ES-I3 (cell line): Measurements from ENCODE around the gene CABP7.

Experiments
- H3K36me3 ChIP-seq: 2 replicates; pipeline ENCODE4 v1.6.1; 2013; ENCODE audit warnings: mild to moderate bottlenecking, low read length, control low read depth, moderate library complexity; ENCODE audit not compliant: insufficient read depth
- H3K4me1 ChIP-seq: 2 replicates; pipeline ENCODE4 v1.6.1; 2013; ENCODE audit warnings: mild to moderate bottlenecking, control low read depth, low read length; ENCODE audit not compliant: insufficient read depth
- H3K9ac ChIP-seq: 2 replicates; pipeline ENCODE4 v1.6.1; 2013; ENCODE audit warnings: low read depth, mild to moderate bottlenecking, low read length, moderate library complexity
- H3K9me3 ChIP-seq: 2 replicates; pipeline ENCODE4 v1.6.1; 2013; ENCODE audit warnings: mild to moderate bottlenecking, low read length, moderate library complexity; ENCODE audit not compliant: control insufficient read depth, insufficient read depth

Gene CABP7

GRCh38 chr22:29719899-29720645 is at the start of gene CABP7:
Gene CABP7 (plus strand): TSS chr22:29720003. CDS start chr22:29720425, 422 bp downstream.
- no peaks in the 10 kb centered on the region for H3K9me3 ChIP-seq
- H3K9ac ChIP-seq, result peak within 1 kb of the TSS; percentile 28; the same call in 1 of the 2 replicates
- H3K36me3 ChIP-seq, result no peaks in the 10 kb centered on the region
- H3K4me1 ChIP-seq, result no peaks in the 10 kb centered on the region

- Histone ChIP-seq H3K9ac (no peak overlapping the region), H3K36me3 (peaks cover 8% of the 10 kb centered on the region), H3K4me1 (no peaks in the 10 kb centered on the region), H3K9me3 (no peaks in the 10 kb centered on the region)
These were observed 49.2 kb upstream of the CABP7 start for GRCh38 chr22:29670626-29671025.

DNA sequence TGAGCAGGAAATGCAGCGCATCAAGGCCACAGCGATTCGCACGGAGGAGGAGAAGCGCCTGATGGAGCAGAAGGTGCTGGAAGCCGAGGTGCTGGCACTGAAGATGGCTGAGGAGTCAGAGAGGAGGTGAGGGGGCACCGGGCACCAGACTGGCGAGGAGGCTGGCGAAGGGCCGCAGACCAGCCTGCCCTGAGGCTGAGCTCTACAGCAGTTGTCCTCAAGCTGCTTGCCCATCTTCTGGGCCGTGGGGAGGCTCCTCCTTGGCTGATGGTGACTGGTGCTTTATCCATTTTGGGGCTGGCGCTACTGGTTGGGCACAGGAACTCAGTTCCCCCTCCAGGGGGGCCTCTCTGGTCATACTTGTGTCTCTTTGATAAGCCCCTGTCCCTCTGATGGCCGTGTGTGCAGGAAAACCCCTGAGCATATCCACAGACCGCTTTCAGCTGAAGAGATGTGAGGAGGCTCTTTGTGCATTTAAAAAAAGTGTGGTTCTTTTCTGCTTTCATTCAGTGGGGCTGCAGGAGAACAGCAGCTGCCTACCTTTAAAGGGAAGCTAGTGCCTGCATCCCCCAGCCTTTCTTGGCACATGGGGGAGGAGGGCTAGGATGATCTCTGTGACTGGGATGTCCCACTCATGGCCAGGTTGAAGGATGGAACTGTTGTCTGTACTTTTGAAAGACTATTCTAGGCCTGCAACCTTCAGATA is 46.3 kb upstream of the CABP7 start:
- Histone ChIP-seq H3K9ac (no peak overlapping the region), H3K36me3 (peaks cover 4% of the 10 kb centered on the region), H3K4me1 (no peaks in the 10 kb centered on the region), H3K9me3 (no peaks in the 10 kb centered on the region)

GRCh38 chr22:29674121-29674520 is 45.7 kb upstream of the CABP7 start:
- Histone ChIP-seq H3K4me1 (no peaks in the 10 kb centered on the region), H3K9ac (no peak overlapping the region), H3K36me3 (peaks cover 3% of the 10 kb centered on the region), H3K9me3 (no peaks in the 10 kb centered on the region)

DNA sequence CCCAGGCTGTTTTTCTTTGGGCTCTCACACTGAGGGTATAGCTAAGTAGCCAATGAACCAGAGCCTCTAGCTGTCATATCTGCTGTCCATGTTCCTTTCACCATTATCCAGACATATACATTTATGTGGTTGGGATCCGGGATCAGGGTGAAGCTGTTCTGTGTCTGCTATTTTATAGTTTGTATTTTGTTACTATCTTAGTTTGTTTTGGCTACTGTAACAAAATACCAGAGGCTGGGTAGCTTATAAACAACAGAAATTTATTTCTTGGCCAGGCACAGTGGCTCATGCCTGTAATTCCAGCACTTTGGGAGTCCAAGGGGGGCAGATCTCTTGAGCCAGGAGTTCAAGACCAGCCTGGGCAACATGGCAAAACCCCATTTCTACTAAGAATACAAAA is 40.5 kb upstream of the CABP7 start:
- H3K4me1 ChIP-seq, result no peaks in the 10 kb centered on the region
- no peak overlapping the region for H3K9ac ChIP-seq
- H3K36me3 ChIP-seq, result peaks cover 12% of the 10 kb centered on the region
- no peaks in the 10 kb centered on the region for H3K9me3 ChIP-seq

GRCh38 chr22:29683536-29683935 is 36.3 kb upstream of the CABP7 start:
- 0 out of 2 replicates have a peak, but pooled peaks cover 2% of the 10 kb centered on the region for H3K4me1 ChIP-seq
- H3K9me3 ChIP-seq, result no peaks in the 10 kb centered on the region
- peaks cover 12% of the 10 kb centered on the region for H3K36me3 ChIP-seq
- no peak overlapping the region for H3K9ac ChIP-seq

- H3K4me1 ChIP-seq, result peaks cover 5% of the 10 kb centered on the region
- no peaks in the 10 kb centered on the region for H3K9me3 ChIP-seq
- H3K9ac ChIP-seq, result no peak overlapping the region
- peaks cover 12% of the 10 kb centered on the region for H3K36me3 ChIP-seq
These were observed 35.6 kb upstream of the CABP7 start for GRCh38 chr22:29684244-29684643.

DNA sequence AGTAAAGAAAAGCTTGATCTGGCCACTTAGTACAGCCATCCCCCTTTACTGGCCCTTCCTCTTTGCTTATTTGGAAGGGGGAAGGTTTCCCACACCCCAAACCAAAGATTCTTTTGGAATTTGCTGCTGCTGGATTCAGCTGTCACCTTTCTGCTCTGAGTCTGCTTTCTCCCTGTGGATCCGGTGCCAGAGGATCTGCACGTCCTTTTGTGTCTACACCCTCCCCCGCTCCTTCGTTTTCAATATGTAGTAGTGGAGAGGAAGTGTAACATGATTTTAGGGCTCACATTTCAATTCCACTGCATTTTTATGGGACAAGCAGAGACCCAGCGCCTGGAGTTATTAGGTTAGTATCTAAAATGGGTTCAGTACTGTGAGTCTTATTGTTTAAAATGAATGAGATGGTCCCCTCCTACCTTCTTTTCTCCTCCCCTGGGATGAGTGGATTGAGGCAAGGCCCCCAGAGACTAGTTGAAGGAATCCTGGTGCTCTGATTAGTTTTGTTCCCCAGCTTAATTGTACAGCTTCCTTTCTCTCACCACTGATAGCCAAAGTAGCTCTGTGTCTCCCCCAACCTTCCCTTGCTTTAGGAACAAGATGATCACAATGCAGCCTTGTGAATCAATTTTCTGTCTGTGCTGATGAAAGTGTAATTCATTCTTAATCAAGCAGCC is 30.5 kb upstream of the CABP7 start:
- H3K4me1 ChIP-seq, result peaks cover 35% of the 10 kb centered on the region
- no peaks in the 10 kb centered on the region for H3K36me3 ChIP-seq
- H3K9ac ChIP-seq, result no peak overlapping the region
- no peaks in the 10 kb centered on the region for H3K9me3 ChIP-seq

DNA sequence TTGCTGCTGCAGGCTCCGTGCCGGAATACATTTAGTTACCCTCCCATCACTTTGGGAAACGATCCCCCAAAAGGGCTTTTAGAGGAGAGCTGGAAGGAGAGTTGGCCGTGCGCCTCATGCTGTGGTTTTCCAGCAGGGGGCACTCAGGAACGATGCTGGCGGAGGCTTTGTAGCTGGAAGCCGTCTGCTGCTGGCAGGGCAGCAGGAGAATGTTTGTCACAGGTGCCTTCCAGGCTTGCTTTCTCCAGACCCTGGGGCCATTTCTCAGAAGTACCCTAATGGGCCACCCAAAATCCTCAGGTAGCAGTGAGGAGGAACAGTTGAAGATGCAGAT is 30.0 kb upstream of the CABP7 start:
- Histone ChIP-seq H3K36me3 (no peaks in the 10 kb centered on the region), H3K9ac (no peak overlapping the region), H3K4me1 (peaks cover 35% of the 10 kb centered on the region), H3K9me3 (no peaks in the 10 kb centered on the region)

DNA sequence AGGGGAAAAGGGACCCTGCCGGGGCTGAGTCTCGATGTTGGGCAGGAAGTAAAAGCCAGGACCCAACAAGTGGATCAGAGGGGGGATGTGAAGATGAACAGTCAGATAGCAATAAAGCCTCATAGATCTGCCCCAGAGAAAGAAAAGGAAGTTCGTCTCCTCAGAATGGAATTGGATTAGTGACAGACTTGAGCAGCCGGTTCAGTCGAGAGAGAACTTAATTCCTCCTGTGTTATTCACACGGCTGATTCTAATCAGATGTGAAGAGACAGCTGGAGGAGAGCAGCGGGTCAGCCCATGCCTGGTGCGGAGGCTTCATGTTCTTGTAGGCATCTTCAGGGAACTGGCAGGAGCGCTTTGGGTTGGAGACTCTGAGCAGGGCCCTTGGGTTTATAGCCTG is 29.3 kb upstream of the CABP7 start:
- Histone ChIP-seq H3K36me3 (no peaks in the 10 kb centered on the region), H3K9ac (no peak overlapping the region), H3K4me1 (peaks cover 33% of the 10 kb centered on the region), H3K9me3 (no peaks in the 10 kb centered on the region)

DNA sequence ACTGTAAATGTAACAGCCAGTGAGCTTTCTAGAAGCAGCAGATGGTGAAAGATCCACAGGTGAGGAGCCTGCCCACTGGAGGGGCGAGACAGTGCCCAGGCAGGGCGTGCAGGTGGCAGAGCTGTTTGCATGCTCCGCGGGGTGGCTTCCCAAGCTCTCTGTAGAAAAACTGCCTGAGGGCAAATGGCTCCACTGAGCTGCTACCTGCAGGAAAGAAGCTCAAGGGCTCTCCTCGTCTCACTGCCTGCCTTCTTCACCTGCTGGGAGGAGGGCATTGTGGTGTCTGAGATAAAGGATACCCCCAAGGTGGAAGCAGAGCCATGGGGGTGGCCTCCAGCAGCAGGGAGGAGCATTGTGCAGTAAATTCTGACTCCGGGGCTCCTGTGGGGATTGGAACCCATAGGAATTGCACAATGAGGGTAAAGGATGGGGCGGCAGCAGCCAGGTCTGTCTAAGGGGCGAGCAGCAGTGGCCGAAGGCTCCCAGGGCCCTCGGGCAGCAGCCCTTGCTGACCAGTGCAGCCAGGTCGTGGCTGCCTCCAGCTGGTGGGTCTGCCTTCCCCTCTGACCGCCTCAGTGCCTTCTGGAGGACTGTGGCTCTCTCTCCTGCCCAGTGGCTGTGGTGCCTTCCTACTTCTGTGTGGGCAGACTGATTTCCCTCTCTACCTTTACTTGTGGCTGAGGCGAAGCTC is 28.0 kb upstream of the CABP7 start:
- no peaks in the 10 kb centered on the region for H3K9me3 ChIP-seq
- H3K36me3 ChIP-seq, result no peaks in the 10 kb centered on the region
- H3K9ac ChIP-seq, result no peak overlapping the region
- peaks cover 32% of the 10 kb centered on the region for H3K4me1 ChIP-seq

GRCh38 chr22:29692327-29692640 is 27.5 kb upstream of the CABP7 start:
- Histone ChIP-seq H3K4me1 (peaks cover 32% of the 10 kb centered on the region), H3K9ac (no peak overlapping the region), H3K36me3 (no peaks in the 10 kb centered on the region), H3K9me3 (no peaks in the 10 kb centered on the region)

- Histone ChIP-seq H3K36me3 (no peaks in the 10 kb centered on the region), H3K9me3 (no peaks in the 10 kb centered on the region), H3K4me1 (peaks cover 32% of the 10 kb centered on the region), H3K9ac (no peak overlapping the region)
These were observed 26.6 kb upstream of the CABP7 start for GRCh38 chr22:29693161-29693560.

DNA sequence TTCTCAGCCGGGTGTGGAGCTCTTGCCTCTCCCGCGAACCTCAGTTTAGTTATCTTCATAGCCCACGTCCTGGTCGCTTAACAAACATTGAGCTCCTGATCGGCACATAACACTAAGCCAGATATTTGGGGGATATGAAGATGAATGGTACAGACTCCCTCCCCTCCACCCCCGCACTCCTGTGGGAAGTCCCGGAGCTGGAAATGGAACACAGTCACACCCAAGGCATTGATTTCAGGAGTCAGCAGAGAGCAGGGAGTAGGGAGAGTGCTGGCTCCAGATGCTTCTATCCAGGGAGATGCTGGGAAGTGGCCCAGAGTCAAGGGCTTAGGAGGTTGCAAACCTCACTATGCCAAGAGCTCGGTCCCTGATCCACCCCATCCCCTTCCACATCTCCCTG is 26.1 kb upstream of the CABP7 start:
- Histone ChIP-seq H3K9me3 (no peaks in the 10 kb centered on the region), H3K9ac (no peak overlapping the region), H3K4me1 (peaks cover 32% of the 10 kb centered on the region), H3K36me3 (no peaks in the 10 kb centered on the region)
